ENCODE data around the gene PSMA2.

Gene PSMA2

GRCh38 chr7:42931834-42932651, at the start of gene PSMA2, which contains the start of gene MRPL32:
PSMA2 (minus strand) TSS chr7:42932174; CDS start chr7:42932158, 16 bp downstream.
MRPL32 (plus strand) TSS chr7:42932376; CDS start chr7:42932387, 11 bp downstream.
- peak; percentile 98 for DNase-seq

- DNase-seq: no peak
These were observed 49.6 kb upstream of the PSMA2 start for GRCh38 chr7:42981601-42982000.

GRCh38 chr7:42980514-42980913, 48.5 kb upstream of the PSMA2 start:
- DNase-seq: no peak

- DNase-seq: no peak
These were observed 48.1 kb upstream of the PSMA2 start for GRCh38 chr7:42980084-42980483.

- DNase-seq: no peak
These were observed 46.5 kb upstream of the PSMA2 start for GRCh38 chr7:42978496-42978895.

GRCh38 chr7:42976371-42976770, 44.4 kb upstream of the PSMA2 start:
- DNase-seq: no peak

GRCh38 chr7:42972699-42973500, 40.9 kb upstream of the PSMA2 start:
- DNase-seq: peak; percentile 66

- DNase-seq: no peak
These were observed 35.4 kb upstream of the PSMA2 start for GRCh38 chr7:42967391-42967790.

- no peak for DNase-seq
These were observed 33.2 kb upstream of the PSMA2 start for GRCh38 chr7:42964849-42965805.

GRCh38 chr7:42964293-42964692, 32.3 kb upstream of the PSMA2 start:
- DNase-seq: no peak

- no peak for DNase-seq
These were observed 29.2 kb upstream of the PSMA2 start for GRCh38 chr7:42961170-42961569.

- no peak for DNase-seq
These were observed 28.8 kb upstream of the PSMA2 start for GRCh38 chr7:42960762-42961161.

GRCh38 chr7:42959549-42959948, 27.6 kb upstream of the PSMA2 start:
- no peak for DNase-seq

GRCh38 chr7:42956062-42956461, 24.1 kb upstream of the PSMA2 start:
- no peak for DNase-seq

- no peak for DNase-seq
These were observed 22.0 kb upstream of the PSMA2 start for GRCh38 chr7:42953994-42954393.

- no peak for DNase-seq
These were observed 20.4 kb upstream of the PSMA2 start for GRCh38 chr7:42952328-42952727.

- no peak for DNase-seq
These were observed 18.4 kb upstream of the PSMA2 start for GRCh38 chr7:42950417-42950816.

GRCh38 chr7:42947521-42947920, 15.5 kb upstream of the PSMA2 start:
- DNase-seq: no peak

GRCh38 chr7:42946627-42946950, 14.6 kb upstream of the PSMA2 start:
- DNase-seq: no peak

- no peak for DNase-seq
These were observed 14.1 kb upstream of the PSMA2 start for GRCh38 chr7:42945821-42946626.

GRCh38 chr7:42940985-42941847, 9.2 kb upstream of the PSMA2 start:
- DNase-seq: peak; percentile 82
